ENCODE measurements around the gene RASSF5. TPM values are rescaled to one million over a fixed set of nuclear protein-coding genes. Genes with fewer than 3 reads are reported as not detected.
"Not testable (repeated sequence)": the region's sequence is repeated elsewhere in the genome, so short reads cannot be mapped to it uniquely, and the experiment has no call there.

Gene RASSF5
- total RNA-seq, 1 experiment from 2014 or later, result 9.0 TPM

GRCh38 chr1:206566999-206567398, 59.7 kb downstream of the RASSF5 start:
- DNase-seq (ENCODE audit: low read depth), result no peak

- peak; percentile 96 for DNase-seq (ENCODE audit: low read depth)
These were observed 60.9 kb downstream of the RASSF5 start for GRCh38 chr1:206568256-206568655.

- no peak for DNase-seq (ENCODE audit: low read depth)
These were observed 61.5 kb downstream of the RASSF5 start for GRCh38 chr1:206568779-206569352.

GRCh38 chr1:206569556-206569955, 62.2 kb downstream of the RASSF5 start:
- DNase-seq (ENCODE audit: low read depth), result no peak

- DNase-seq (ENCODE audit: low read depth), result no peak
These were observed 63.2 kb downstream of the RASSF5 start for GRCh38 chr1:206570529-206570928.

GRCh38 chr1:206572835-206573234, 65.5 kb downstream of the RASSF5 start:
- DNase-seq (ENCODE audit: low read depth), result no peak

GRCh38 chr1:206573319-206573718, 66.0 kb downstream of the RASSF5 start:
- no peak for DNase-seq (ENCODE audit: low read depth)

- no peak for DNase-seq (ENCODE audit: low read depth)
These were observed 66.4 kb downstream of the RASSF5 start for GRCh38 chr1:206573762-206574161.

GRCh38 chr1:206575165-206575893, 68.0 kb downstream of the RASSF5 start:
- peak; percentile 76 for DNase-seq (ENCODE audit: low read depth)

GRCh38 chr1:206575894-206576737, 68.8 kb downstream of the RASSF5 start:
- DNase-seq (ENCODE audit: low read depth), result peak; percentile 43

- no peak for DNase-seq (ENCODE audit: low read depth)
These were observed 70.3 kb downstream of the RASSF5 start for GRCh38 chr1:206577626-206578025.

- peak; percentile 25 for DNase-seq (ENCODE audit: low read depth)
These were observed 71.0 kb downstream of the RASSF5 start for GRCh38 chr1:206578068-206578977.

GRCh38 chr1:206578978-206579374, 71.6 kb downstream of the RASSF5 start:
- DNase-seq (ENCODE audit: low read depth), result no peak

GRCh38 chr1:206579747-206580437, 72.6 kb downstream of the RASSF5 start:
- peak; percentile 69 for DNase-seq (ENCODE audit: low read depth)

- no peak for DNase-seq (ENCODE audit: low read depth)
These were observed 73.2 kb downstream of the RASSF5 start for GRCh38 chr1:206580438-206581113.

GRCh38 chr1:206581114-206581497, 73.8 kb downstream of the RASSF5 start:
- not testable (repeated sequence) for DNase-seq (ENCODE audit: low read depth)

- DNase-seq (ENCODE audit: low read depth), result no peak
These were observed 74.2 kb downstream of the RASSF5 start for GRCh38 chr1:206581571-206581981.

GRCh38 chr1:206582537-206582936, 75.2 kb downstream of the RASSF5 start:
- no peak for DNase-seq (ENCODE audit: low read depth)

GRCh38 chr1:206582971-206583706, 75.8 kb downstream of the RASSF5 start:
- no peak for DNase-seq (ENCODE audit: low read depth)

All from HT1080 (cell line).